ENCODE measurements around the gene RALGPS1. TPM values are rescaled to one million over a fixed set of nuclear protein-coding genes. Genes with fewer than 3 reads are reported as not detected.

The RALGPS1 gene
- polyA plus RNA-seq, 2 of the 4 experiments (the other 2 are of a cell fraction), result 5.0 to 7.9 TPM

- TF ChIP-seq CTCF (IDR thresholded peaks at IDR 0.05) (no peak), GATA3 (IDR thresholded peaks at IDR 0.05; ENCODE audit: borderline replicate concordance) (no peak), RNF2 (IDR thresholded peaks at IDR 0.05; ENCODE audit: borderline replicate concordance, low read depth) (no peak), TFCP2L1 (CRISPR knock-in tag; IDR thresholded peaks at IDR 0.05) (no peak), ZSCAN20 (CRISPR knock-in tag; IDR thresholded peaks at IDR 0.05) (no peak), FOSL2 (IDR thresholded peaks at IDR 0.05) (no peak), FOSL2 (CRISPR knock-in tag; IDR thresholded peaks at IDR 0.05) (no peak), HOXB5 (CRISPR knock-in tag; IDR thresholded peaks at IDR 0.05) (no peak), CBX8 (IDR thresholded peaks at IDR 0.05) (no peak), CHD2 (IDR thresholded peaks at IDR 0.05; ENCODE audit: low read length, partially characterized antibody) (no peak), USF2 (IDR thresholded peaks at IDR 0.05) (no peak), CBX2 (IDR thresholded peaks at IDR 0.05; ENCODE audit: borderline replicate concordance, low read depth) (no peak), HEYL (CRISPR knock-in tag; IDR thresholded peaks at IDR 0.05) (no peak), KDM5A (IDR thresholded peaks at IDR 0.05) (no peak), ZC3H11A (IDR thresholded peaks at IDR 0.05) (no peak), POLR2AphosphoS2 (conservative IDR thresholded peaks at IDR 0.05; ENCODE audit: low read length) (no peak)
- ATAC-seq (no peak), FAIRE-seq (no peak), DNase-seq (ENCODE audit: low read depth in 1 of 2, low spot score in 1 of 2) (no peak)
- Histone ChIP-seq H3K4me3 (no peak overlapping the region), H3K4me1 (no peaks in the 10 kb centered on the region), H3K4me2 (no peak overlapping the region), H3K9me3 (no peaks in the 10 kb centered on the region), H3K27ac (no peak overlapping the region)
- CTCF ChIA-PET, result interaction anchor here (1.1 kb wide), 1 partner anchor 157 kb away, joined by 4 read pairs; no protein-coding TSS in a partner anchor
- WGBS (ENCODE audit: missing lambda C conversion rate), result 79% methylated on average over 5 of the region's 5 CpGs
- POLR2A ChIA-PET, result no interaction called here
Observed at GRCh38 chr9:127097683-127098082, 183.1 kb downstream of the RALGPS1 start.

GRCh38 chr9:127098916-127099553, 184.5 kb downstream of the RALGPS1 start:
- CTCF ChIA-PET, result interaction anchor here (1.0 kb wide), 1 partner anchor 133 kb away, joined by 4 read pairs; no protein-coding TSS in a partner anchor
- POLR2A ChIA-PET, result no interaction called here

GRCh38 chr9:127099664-127100063, 185.1 kb downstream of the RALGPS1 start:
- POLR2A ChIA-PET, result no interaction called here

More at GRCh38 chr9:127098916-127099553, 184.5 kb downstream of the RALGPS1 start:
- no peak for DNase-seq (ENCODE audit: low read depth in 1 of 2, low spot score in 1 of 2)
- H3K4me2 ChIP-seq, result no peak overlapping the region
- H3K4me1 ChIP-seq, result no peaks in the 10 kb centered on the region
- no peak for FAIRE-seq
- no peaks in the 10 kb centered on the region for H3K9me3 ChIP-seq
- ATAC-seq, result no peak
- no peak for TF ChIP-seq NR3C1 (IDR thresholded peaks at IDR 0.05)
- no peak for TF ChIP-seq JUN (IDR thresholded peaks at IDR 0.05)
- TF ChIP-seq NFE2L2 (conservative IDR thresholded peaks at IDR 0.05; ENCODE audit: low read length), result no peak
- no peak for TF ChIP-seq CBX2 (IDR thresholded peaks at IDR 0.05; ENCODE audit: borderline replicate concordance, low read depth)
- no peak for TF ChIP-seq ATOH8 (CRISPR knock-in tag; IDR thresholded peaks at IDR 0.05; ENCODE audit: low read depth)
- TF ChIP-seq JUNB (IDR thresholded peaks at IDR 0.05), result no peak
- TF ChIP-seq FOSL2 (IDR thresholded peaks at IDR 0.05), result no peak
- no peak for TF ChIP-seq FOSL2 (CRISPR knock-in tag; IDR thresholded peaks at IDR 0.05)
- no peak overlapping the region for H3K4me3 ChIP-seq
- WGBS (ENCODE audit: missing lambda C conversion rate), result 85% methylated on average over 7 of the region's 7 CpGs
- H3K27ac ChIP-seq, result no peak overlapping the region

More at GRCh38 chr9:127099664-127100063, 185.1 kb downstream of the RALGPS1 start:
- DNase-seq (ENCODE audit: low read depth in 1 of 2, low spot score in 1 of 2), result no peak
- CTCF ChIA-PET, result interaction anchor here (0.9 kb wide), 1 partner anchor 82 kb away, joined by 3 read pairs; no protein-coding TSS in a partner anchor
- no peaks in the 10 kb centered on the region for H3K9me3 ChIP-seq
- FAIRE-seq, result no peak
- H3K27ac ChIP-seq, result no peak overlapping the region
- H3K4me3 ChIP-seq, result no peak overlapping the region
- 83% methylated on average over 3 of the region's 3 CpGs for WGBS (ENCODE audit: missing lambda C conversion rate)
- no peak for TF ChIP-seq NPAS2 (CRISPR knock-in tag; IDR thresholded peaks at IDR 0.05; ENCODE audit: borderline replicate concordance)
- no peak for TF ChIP-seq JUNB (IDR thresholded peaks at IDR 0.05)
- no peaks in the 10 kb centered on the region for H3K4me1 ChIP-seq
- no peak for ATAC-seq
- no peak overlapping the region for H3K4me2 ChIP-seq

Data from A549 (cell line).